ENCODE results near the gene PRKACB.

Gene PRKACB

GRCh38 chr1:84156210-84156621 is 12.1 kb downstream of the PRKACB start:
- DNase-seq (ENCODE audit: low read depth): no peak

GRCh38 chr1:84159533-84160240 is 15.6 kb downstream of the PRKACB start:
- DNase-seq (ENCODE audit: low read depth): no peak

GRCh38 chr1:84162295-84162694 is 18.2 kb downstream of the PRKACB start:
- DNase-seq (ENCODE audit: low read depth): no peak

GRCh38 chr1:84163123-84163931 is 19.3 kb downstream of the PRKACB start:
- DNase-seq (ENCODE audit: low read depth): no peak

- no peak for DNase-seq (ENCODE audit: low read depth)
Measured at GRCh38 chr1:84164161-84164560, 20.1 kb downstream of the PRKACB start.

GRCh38 chr1:84164567-84165021 is 20.5 kb downstream of the PRKACB start:
- DNase-seq (ENCODE audit: low read depth): no peak

- no peak for DNase-seq (ENCODE audit: low read depth)
Measured at GRCh38 chr1:84165601-84166000, 21.5 kb downstream of the PRKACB start.

GRCh38 chr1:84166797-84167196 is 22.7 kb downstream of the PRKACB start:
- no peak for DNase-seq (ENCODE audit: low read depth)

GRCh38 chr1:84168783-84169182 is 24.7 kb downstream of the PRKACB start:
- no peak for DNase-seq (ENCODE audit: low read depth)

GRCh38 chr1:84170171-84170570 is 26.1 kb downstream of the PRKACB start:
- DNase-seq (ENCODE audit: low read depth): no peak

GRCh38 chr1:84171481-84171880 is 27.4 kb downstream of the PRKACB start:
- no peak for DNase-seq (ENCODE audit: low read depth)

- DNase-seq (ENCODE audit: low read depth): no peak
Measured at GRCh38 chr1:84174051-84174556, 30.0 kb downstream of the PRKACB start.

- DNase-seq (ENCODE audit: low read depth): no peak
Measured at GRCh38 chr1:84181350-84182005, 37.4 kb downstream of the PRKACB start.

GRCh38 chr1:84190455-84190854 is 46.4 kb downstream of the PRKACB start:
- no peak for DNase-seq (ENCODE audit: low read depth)

GRCh38 chr1:84192681-84193080 is 48.6 kb downstream of the PRKACB start:
- DNase-seq (ENCODE audit: low read depth): no peak

GRCh38 chr1:84198832-84199231 is 54.8 kb downstream of the PRKACB start:
- no peak for DNase-seq (ENCODE audit: low read depth)

GRCh38 chr1:84199257-84199656 is 55.2 kb downstream of the PRKACB start:
- no peak for DNase-seq (ENCODE audit: low read depth)

GRCh38 chr1:84202126-84202525 is 58.1 kb downstream of the PRKACB start:
- no peak for DNase-seq (ENCODE audit: low read depth)

- DNase-seq (ENCODE audit: low read depth): no peak
Measured at GRCh38 chr1:84206375-84206774, 62.3 kb downstream of the PRKACB start.

- no peak for DNase-seq (ENCODE audit: low read depth)
Measured at GRCh38 chr1:84208935-84209334, 64.9 kb downstream of the PRKACB start.

GRCh38 chr1:84214115-84214956 is 70.3 kb downstream of the PRKACB start:
- no peak for DNase-seq (ENCODE audit: low read depth)

GRCh38 chr1:84217239-84217638 is 73.2 kb downstream of the PRKACB start:
- no peak for DNase-seq (ENCODE audit: low read depth)

Data from activated T-helper 9 cell treated with anti-CD3 and anti-CD28 coated beads, Interleukin-2, amount 50 U/mL, for 16 hours (primary cell).